ENCODE measurements around the gene USP13.
"Not testable (repeated sequence)": the region's sequence is repeated elsewhere in the genome, so short reads cannot be mapped to it uniquely, and the experiment has no call there.

DNA sequence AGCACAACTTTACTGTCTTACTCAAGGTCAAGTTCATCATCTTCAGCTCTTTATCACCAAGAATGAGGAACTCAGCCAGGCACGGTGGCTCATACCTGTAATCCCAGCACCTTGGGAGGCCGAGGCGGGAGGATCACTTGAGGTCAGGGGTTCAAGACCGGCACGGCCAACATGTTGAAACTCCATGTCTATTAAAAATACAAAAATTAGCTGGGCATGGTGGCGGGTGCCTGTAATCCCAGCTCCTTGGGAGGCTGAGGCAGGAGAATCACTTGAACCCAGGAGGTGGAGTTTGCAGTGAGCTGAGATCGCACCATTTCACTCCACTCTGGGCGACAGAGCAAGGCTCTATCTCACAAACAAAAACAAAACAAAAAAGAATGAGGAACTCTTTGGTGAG, 9.0 kb upstream of the USP13 start:
- not testable (repeated sequence) for TF ChIP-seq HNF4G (IDR thresholded peaks at IDR 0.05); TAF1 (conservative IDR thresholded peaks at IDR 0.05); CTCF (IDR thresholded peaks at IDR 0.05; ENCODE audit: low read depth, low read length, missing input control); ATF3 (IDR thresholded peaks at IDR 0.05); SP1 (IDR thresholded peaks at IDR 0.05); YY1 (IDR thresholded peaks at IDR 0.05); RAD21 (IDR thresholded peaks at IDR 0.05); FOXA1 (IDR thresholded peaks at IDR 0.05); JUND (IDR thresholded peaks at IDR 0.05); REST (IDR thresholded peaks at IDR 0.05); EGR1 (IDR thresholded peaks at IDR 0.05; ENCODE audit: low read depth in 2 of 2); FOXA2 (IDR thresholded peaks at IDR 0.05)
- TF ChIP-seq, protein P1, sequence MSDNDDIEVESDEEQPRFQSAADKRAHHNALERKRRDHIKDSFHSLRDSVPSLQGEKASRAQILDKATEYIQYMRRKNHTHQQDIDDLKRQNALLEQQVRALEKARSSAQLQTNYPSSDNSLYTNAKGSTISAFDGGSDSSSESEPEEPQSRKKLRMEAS (IDR thresholded peaks at IDR 0.05) = not testable (repeated sequence)
